GM12878 (cell line): Measurements from ENCODE around the gene CCDC87.

Source experiments
- CBX5 ChIP-seq: sonication (generic); IDR thresholded peaks from 2 replicates; pipeline ENCODE4 v1.6.1; 2016; ENCODE audit warnings: low read depth, moderate library complexity, mild to moderate bottlenecking, inconsistent platforms
- EZH2 ChIP-seq: IDR thresholded peaks from 2 replicates; pipeline ENCODE4 v1.6.1; 2012; ENCODE audit warnings: low read depth, mild to moderate bottlenecking, control low read depth, inconsistent platforms, low read length, borderline replicate concordance; ENCODE audit not compliant: control insufficient read depth
- MXI1 ChIP-seq: fragments of 150-350 bp; IDR thresholded peaks from 2 replicates; pipeline ENCODE4 v1.6.1; 2011; ENCODE audit warnings: low read depth, mild to moderate bottlenecking, inconsistent platforms, low read length, improper control_type of control experiment
- SUPT20H ChIP-seq: IDR thresholded peaks from 2 replicates; pipeline ENCODE4 v1.6.1; 2011; ENCODE audit warnings: low read depth, mild to moderate bottlenecking, low read length, moderate library complexity, borderline replicate concordance; ENCODE audit not compliant: control insufficient read depth
- SUZ12 ChIP-seq: fragments of 200-600 bp; sonication (generic); IDR thresholded peaks from one replicate; pipeline ENCODE4 v1.6.1; 2018; ENCODE audit warnings: antibody characterized with exemption, mild to moderate bottlenecking; ENCODE audit not compliant: unreplicated experiment
- TF ChIP-seq, protein P1 (sequence below): fragments of 450-650 bp; IDR thresholded peaks from 2 replicates; pipeline ENCODE4 v1.6.1; 2017; ENCODE audit warnings: antibody characterized with exemption, mild to moderate bottlenecking, moderate library complexity
- TF ChIP-seq, protein P2 (sequence below), 3 experiments: IDR thresholded peaks in 2 of 3; conservative IDR thresholded peaks in 1 of 3; 2 replicates each; pipeline ENCODE4 v1.5.1; 2011; ENCODE audit warnings: low read depth in 3 of 3, low read length in 3 of 3, mild to moderate bottlenecking in 3 of 3, control low read depth in 2 of 3, moderate library complexity in 2 of 3, inconsistent platforms in 1 of 3, mixed read lengths in 1 of 3; ENCODE audit not compliant: control insufficient read depth in 2 of 3, insufficient read depth in 1 of 3; ENCODE audit errors: extremely low read depth in 1 of 3

DNA sequence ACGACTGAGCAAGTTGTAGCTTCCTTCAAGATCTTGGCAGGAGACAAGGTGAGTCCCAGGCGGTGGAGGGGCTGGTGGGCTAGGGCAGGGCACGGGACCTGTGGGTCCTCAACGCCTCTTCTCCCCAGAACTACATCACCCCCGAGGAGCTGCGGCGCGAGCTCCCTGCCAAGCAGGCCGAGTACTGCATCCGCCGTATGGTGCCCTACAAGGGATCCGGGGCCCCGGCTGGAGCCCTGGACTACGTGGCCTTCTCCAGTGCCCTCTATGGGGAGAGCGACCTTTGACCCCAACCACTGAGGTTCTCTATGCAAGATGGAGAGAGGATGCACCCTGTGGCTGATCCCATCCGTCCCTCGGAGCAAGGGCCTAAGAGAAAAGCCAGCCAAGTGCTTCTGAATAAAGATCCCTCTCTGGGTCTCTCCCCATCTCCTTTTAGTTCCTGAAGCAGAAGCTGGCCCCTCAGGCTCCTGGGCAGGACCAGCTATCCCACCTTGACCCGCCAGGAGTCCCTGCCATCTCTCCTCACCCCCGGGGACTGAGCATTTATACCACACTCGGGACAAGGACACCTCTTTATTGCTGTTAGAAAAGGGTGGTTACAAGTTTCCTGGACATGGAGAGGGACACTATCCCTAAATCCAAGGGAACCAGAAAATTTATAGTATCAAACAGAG lies 29.8 kb downstream of the CCDC87 start:
- TF ChIP-seq SUPT20H (no peak), MXI1 (no peak), EZH2 (no peak), CBX5 (no peak), SUZ12 (no peak)
- TF ChIP-seq, protein P1, sequence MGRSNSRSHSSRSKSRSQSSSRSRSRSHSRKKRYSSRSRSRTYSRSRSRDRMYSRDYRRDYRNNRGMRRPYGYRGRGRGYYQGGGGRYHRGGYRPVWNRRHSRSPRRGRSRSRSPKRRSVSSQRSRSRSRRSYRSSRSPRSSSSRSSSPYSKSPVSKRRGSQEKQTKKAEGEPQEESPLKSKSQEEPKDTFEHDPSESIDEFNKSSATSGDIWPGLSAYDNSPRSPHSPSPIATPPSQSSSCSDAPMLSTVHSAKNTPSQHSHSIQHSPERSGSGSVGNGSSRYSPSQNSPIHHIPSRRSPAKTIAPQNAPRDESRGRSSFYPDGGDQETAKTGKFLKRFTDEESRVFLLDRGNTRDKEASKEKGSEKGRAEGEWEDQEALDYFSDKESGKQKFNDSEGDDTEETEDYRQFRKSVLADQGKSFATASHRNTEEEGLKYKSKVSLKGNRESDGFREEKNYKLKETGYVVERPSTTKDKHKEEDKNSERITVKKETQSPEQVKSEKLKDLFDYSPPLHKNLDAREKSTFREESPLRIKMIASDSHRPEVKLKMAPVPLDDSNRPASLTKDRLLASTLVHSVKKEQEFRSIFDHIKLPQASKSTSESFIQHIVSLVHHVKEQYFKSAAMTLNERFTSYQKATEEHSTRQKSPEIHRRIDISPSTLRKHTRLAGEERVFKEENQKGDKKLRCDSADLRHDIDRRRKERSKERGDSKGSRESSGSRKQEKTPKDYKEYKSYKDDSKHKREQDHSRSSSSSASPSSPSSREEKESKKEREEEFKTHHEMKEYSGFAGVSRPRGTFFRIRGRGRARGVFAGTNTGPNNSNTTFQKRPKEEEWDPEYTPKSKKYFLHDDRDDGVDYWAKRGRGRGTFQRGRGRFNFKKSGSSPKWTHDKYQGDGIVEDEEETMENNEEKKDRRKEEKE, result no peak
- TF ChIP-seq, protein P2, sequence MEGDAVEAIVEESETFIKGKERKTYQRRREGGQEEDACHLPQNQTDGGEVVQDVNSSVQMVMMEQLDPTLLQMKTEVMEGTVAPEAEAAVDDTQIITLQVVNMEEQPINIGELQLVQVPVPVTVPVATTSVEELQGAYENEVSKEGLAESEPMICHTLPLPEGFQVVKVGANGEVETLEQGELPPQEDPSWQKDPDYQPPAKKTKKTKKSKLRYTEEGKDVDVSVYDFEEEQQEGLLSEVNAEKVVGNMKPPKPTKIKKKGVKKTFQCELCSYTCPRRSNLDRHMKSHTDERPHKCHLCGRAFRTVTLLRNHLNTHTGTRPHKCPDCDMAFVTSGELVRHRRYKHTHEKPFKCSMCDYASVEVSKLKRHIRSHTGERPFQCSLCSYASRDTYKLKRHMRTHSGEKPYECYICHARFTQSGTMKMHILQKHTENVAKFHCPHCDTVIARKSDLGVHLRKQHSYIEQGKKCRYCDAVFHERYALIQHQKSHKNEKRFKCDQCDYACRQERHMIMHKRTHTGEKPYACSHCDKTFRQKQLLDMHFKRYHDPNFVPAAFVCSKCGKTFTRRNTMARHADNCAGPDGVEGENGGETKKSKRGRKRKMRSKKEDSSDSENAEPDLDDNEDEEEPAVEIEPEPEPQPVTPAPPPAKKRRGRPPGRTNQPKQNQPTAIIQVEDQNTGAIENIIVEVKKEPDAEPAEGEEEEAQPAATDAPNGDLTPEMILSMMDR (IDR thresholded peaks at IDR 0.05 in 2 of 3, conservative IDR thresholded peaks at IDR 0.05 in 1 of 3; ENCODE audit: control insufficient read depth in 2 of 3, extremely low read depth in 1 of 3, insufficient read depth in 1 of 3, low read depth in 3 of 3, low read length in 3 of 3), result no peak
